H9 (cell line): ENCODE results near the gene MAP3K7CL. TPM values are rescaled to one million over a fixed set of nuclear protein-coding genes. Genes with fewer than 3 reads are reported as not detected.

Experiments
- DNase-seq: peaks from one replicate; pipeline ENCODE4 v3.0.0-alpha.2; 2017
- H2AFZ ChIP-seq: one replicate; pipeline ENCODE4 v1.6.1; 2013; ENCODE audit warnings: mild to moderate bottlenecking, low read length, control low read depth, moderate library complexity
- H2AK5ac ChIP-seq: 2 replicates; pipeline ENCODE4 v1.6.1; 2013; ENCODE audit warnings: low read length, control low read depth, mixed read lengths; ENCODE audit not compliant: insufficient read length
- H2BK120ac ChIP-seq: one replicate; pipeline ENCODE4 v1.6.1; 2013; ENCODE audit warnings: low read depth, mild to moderate bottlenecking, low read length, control low read depth, inconsistent platforms; ENCODE audit not compliant: poor library complexity, severe bottlenecking
- H2BK12ac ChIP-seq: 2 replicates; pipeline ENCODE4 v1.6.1; 2013; ENCODE audit warnings: low read length, control low read depth, mixed read lengths, low read depth; ENCODE audit not compliant: insufficient read length
- H2BK15ac ChIP-seq: 2 replicates; pipeline ENCODE4 v1.6.1; 2013; ENCODE audit warnings: low read depth, low read length, control low read depth
- H2BK20ac ChIP-seq: one replicate; pipeline ENCODE4 v1.6.1; 2013; ENCODE audit warnings: low read depth, mild to moderate bottlenecking, low read length, control low read depth, inconsistent platforms; ENCODE audit not compliant: poor library complexity, severe bottlenecking
- H2BK5ac ChIP-seq: 2 replicates; pipeline ENCODE4 v1.6.1; 2013; ENCODE audit warnings: low read length, control low read depth, mixed read lengths; ENCODE audit not compliant: insufficient read length
- H3K14ac ChIP-seq: 2 replicates; pipeline ENCODE4 v1.6.1; 2013; ENCODE audit warnings: low read length, control low read depth; ENCODE audit not compliant: insufficient read depth
- H3K18ac ChIP-seq: 2 replicates; pipeline ENCODE4 v1.6.1; 2013; ENCODE audit warnings: low read depth, mild to moderate bottlenecking, mixed read lengths, low read length, control low read depth; ENCODE audit not compliant: insufficient read length
- H3K23ac ChIP-seq: 2 replicates; pipeline ENCODE4 v1.6.1; 2013; ENCODE audit warnings: low read length, control low read depth, mixed read lengths, low read depth; ENCODE audit not compliant: insufficient read length
- H3K23me2 ChIP-seq: 2 replicates; pipeline ENCODE4 v1.6.1; 2013; ENCODE audit warnings: low read depth, mild to moderate bottlenecking, mixed read lengths, low read length, control low read depth; ENCODE audit not compliant: insufficient read length, poor library complexity, severe bottlenecking
- H3K27ac ChIP-seq: 2 replicates; pipeline ENCODE4 v1.5.1; 2013; ENCODE audit warnings: low read length, control low read depth, mixed read lengths, low read depth; ENCODE audit not compliant: insufficient read length
- H3K27me3 ChIP-seq: 2 replicates; pipeline ENCODE4 v1.6.1; 2013; ENCODE audit warnings: low read length, control low read depth, inconsistent platforms; ENCODE audit not compliant: insufficient read depth
- H3K4ac ChIP-seq: 2 replicates; pipeline ENCODE4 v1.6.1; 2013; ENCODE audit warnings: low read depth, mild to moderate bottlenecking, control low read depth, inconsistent platforms, low read length, moderate library complexity
- H3K4me1 ChIP-seq: 2 replicates; pipeline ENCODE4 v1.6.1; 2013; ENCODE audit warnings: low read length, control low read depth, inconsistent platforms; ENCODE audit not compliant: insufficient read depth
- H3K4me2 ChIP-seq: 2 replicates; pipeline ENCODE4 v1.6.1; 2013; ENCODE audit warnings: low read length, control low read depth, mixed read lengths; ENCODE audit not compliant: insufficient read length, insufficient read depth
- H3K56ac ChIP-seq: 2 replicates; pipeline ENCODE4 v1.6.1; 2013; ENCODE audit warnings: low read depth, mild to moderate bottlenecking, mixed read lengths, low read length, control low read depth; ENCODE audit not compliant: insufficient read length
- H3K79me1 ChIP-seq: 2 replicates; pipeline ENCODE4 v1.6.1; 2013; ENCODE audit warnings: low read depth, mild to moderate bottlenecking, moderate library complexity, low read length, control low read depth, inconsistent platforms; ENCODE audit not compliant: insufficient read depth, poor library complexity, severe bottlenecking
- H3K79me2 ChIP-seq: 2 replicates; pipeline ENCODE4 v1.6.1; 2013; ENCODE audit warnings: low read length, control low read depth, inconsistent platforms; ENCODE audit not compliant: insufficient read depth
- H3K9ac ChIP-seq: 2 replicates; pipeline ENCODE4 v1.6.1; 2013; ENCODE audit warnings: low read length, control low read depth, mixed read lengths; ENCODE audit not compliant: insufficient read length; ENCODE audit errors: extremely low read depth
- H3K9me3 ChIP-seq: one replicate; pipeline ENCODE4 v1.6.1; 2013; ENCODE audit warnings: low read depth, low read length, inconsistent platforms; ENCODE audit not compliant: control insufficient read depth
- H3T11ph ChIP-seq: one replicate; pipeline ENCODE4 v1.6.1; 2013; ENCODE audit warnings: mild to moderate bottlenecking, low read length, control low read depth, inconsistent platforms
- H4K20me1 ChIP-seq: one replicate; pipeline ENCODE4 v1.6.1; 2013; ENCODE audit not compliant: control insufficient read depth, insufficient read length, insufficient read depth
- H4K5ac ChIP-seq: 2 replicates; pipeline ENCODE4 v1.6.1; 2013; ENCODE audit warnings: low read depth, mild to moderate bottlenecking, mixed read lengths, low read length, control low read depth; ENCODE audit not compliant: insufficient read length
- H4K8ac ChIP-seq: replicated peaks from 2 replicates; pipeline ENCODE4 v1.6.1; 2013; ENCODE audit warnings: low read length, control low read depth, mixed read lengths, low read depth; ENCODE audit not compliant: insufficient read length
- H4K91ac ChIP-seq: 2 replicates; pipeline ENCODE4 v1.6.1; 2013; ENCODE audit warnings: low read depth, mild to moderate bottlenecking, moderate library complexity, mixed read lengths, low read length, control low read depth; ENCODE audit not compliant: insufficient read length
- H3K27ac Mint-ChIP-seq, 3 experiments: 2 replicates in 2 of 3; 3 replicates in 1 of 3; pipeline ENCODE4 v1.8.0; 2020 to 2021; ENCODE audit warnings: mixed read lengths in 3 of 3, mild to moderate bottlenecking in 1 of 3, moderate library complexity in 1 of 3
- H3K27me3 Mint-ChIP-seq: 2 replicates; pipeline ENCODE4 v1.8.0; 2021; ENCODE audit warnings: low read depth, mild to moderate bottlenecking, moderate library complexity, mixed read lengths
- H3K36me3 Mint-ChIP-seq, 3 experiments: 2 replicates in 2 of 3; 3 replicates in 1 of 3; pipeline ENCODE4 v1.8.0; 2020 to 2021; ENCODE audit warnings: low read depth in 3 of 3, mixed read lengths in 3 of 3; ENCODE audit not compliant: insufficient read depth in 1 of 3
- H3K4me1 Mint-ChIP-seq, 2 experiments: 2 replicates each; pipeline ENCODE4 v1.8.0; 2020; ENCODE audit warnings: mixed read lengths in 2 of 2
- H3K4me3 Mint-ChIP-seq, 2 experiments: 2 replicates in 1 of 2; 3 replicates in 1 of 2; pipeline ENCODE4 v1.8.0; 2020 to 2021; ENCODE audit warnings: mild to moderate bottlenecking in 2 of 2, mixed read lengths in 2 of 2, moderate library complexity in 1 of 2
- H3K9me3 Mint-ChIP-seq, 2 experiments: 2 replicates in 1 of 2; 3 replicates in 1 of 2; pipeline ENCODE4 v1.8.0; 2020; ENCODE audit warnings: mild to moderate bottlenecking in 2 of 2, mixed read lengths in 2 of 2, moderate library complexity in 1 of 2
- WGBS: extraction: QIAGEN DNeasy Blood & Tissue Kit; methylation state at CpG from one replicate; pipeline ENCODE4 v1.1.7; 2013; ENCODE audit warnings: missing lambda C conversion rate, low lambda C conversion rate, mixed read lengths; ENCODE audit not compliant: insufficient read length; ENCODE audit errors: extremely low coverage; 5-methylcytosine and 5-hydroxymethylcytosine counted together
- total RNA-seq: library from RNA; stranded (reverse); gene quantifications from 2 replicates; pipeline ENCODE4 v1.2.1, GENCODE V29; 2021
- TF ChIP-seq, protein P1 (sequence below): fragments of 200-600 bp; sonication (generic); conservative IDR thresholded peaks from 3 replicates; pipeline ENCODE4 v1.8.0; 2021; ENCODE audit warnings: antibody characterized with exemption, mild to moderate bottlenecking

The MAP3K7CL gene
- total RNA-seq, 1 experiment from 2014 or later = not detected

DNA sequence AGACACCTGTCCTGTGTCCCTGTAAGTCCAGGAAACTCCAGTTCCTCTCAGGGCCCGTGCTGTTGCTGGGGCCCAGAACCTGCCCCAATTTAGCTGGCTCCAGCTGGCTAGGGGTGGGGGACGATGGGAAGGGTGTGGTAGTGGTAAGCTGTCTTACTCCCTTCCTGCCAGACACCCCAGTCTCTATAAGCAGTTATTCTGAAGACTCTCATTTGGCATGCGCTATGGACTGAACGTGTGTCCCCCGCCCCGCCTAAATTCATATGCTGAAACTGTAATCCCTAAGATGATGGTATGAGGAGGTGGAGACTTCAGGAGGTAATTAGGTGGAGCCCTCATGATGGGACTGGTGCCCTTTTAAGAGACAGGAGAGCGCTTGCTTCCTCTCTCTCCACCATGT is 82.0 kb downstream of the MAP3K7CL start:
- H3K9me3 Mint-ChIP-seq = no peaks in the 10 kb centered on the region

More for the DNA sequence above, 82.0 kb downstream of the MAP3K7CL start:
- Histone ChIP-seq H3K79me1 (no peaks in the 10 kb centered on the region), H4K20me1 (no peaks in the 10 kb centered on the region), H3K79me2 (no peaks in the 10 kb centered on the region), H2AFZ (no peak overlapping the region), H2AK5ac (no peak overlapping the region), H2BK12ac (no peak overlapping the region), H3K23me2 (no peaks in the 10 kb centered on the region), H2BK5ac (no peak overlapping the region), H4K8ac (no peak overlapping the region), H3K56ac (no peak overlapping the region), H3K9ac (no peak overlapping the region), H2BK120ac (no peak overlapping the region), H4K5ac (no peak overlapping the region), H2BK15ac (no peak overlapping the region), H3T11ph (no peak overlapping the region), H3K27me3 (no peaks in the 10 kb centered on the region), H3K9me3 (no peaks in the 10 kb centered on the region), H3K27ac (no peak overlapping the region), H3K4me1 (no peaks in the 10 kb centered on the region), H3K23ac (no peak overlapping the region), H3K4me2 (no peak overlapping the region), H3K14ac (no peak overlapping the region), H4K91ac (no peak overlapping the region), H3K4ac (no peak overlapping the region), H3K18ac (no peak overlapping the region), H2BK20ac (no peak overlapping the region)
- no peaks in the 10 kb centered on the region for H3K36me3 Mint-ChIP-seq
- no peak overlapping the region for H3K27ac Mint-ChIP-seq
- H3K27me3 Mint-ChIP-seq = no peaks in the 10 kb centered on the region; the same call in 1 of the 2 replicates
- no peaks in the 10 kb centered on the region for H3K4me1 Mint-ChIP-seq
- no peak overlapping the region for H3K4me3 Mint-ChIP-seq
- TF ChIP-seq, protein P1, sequence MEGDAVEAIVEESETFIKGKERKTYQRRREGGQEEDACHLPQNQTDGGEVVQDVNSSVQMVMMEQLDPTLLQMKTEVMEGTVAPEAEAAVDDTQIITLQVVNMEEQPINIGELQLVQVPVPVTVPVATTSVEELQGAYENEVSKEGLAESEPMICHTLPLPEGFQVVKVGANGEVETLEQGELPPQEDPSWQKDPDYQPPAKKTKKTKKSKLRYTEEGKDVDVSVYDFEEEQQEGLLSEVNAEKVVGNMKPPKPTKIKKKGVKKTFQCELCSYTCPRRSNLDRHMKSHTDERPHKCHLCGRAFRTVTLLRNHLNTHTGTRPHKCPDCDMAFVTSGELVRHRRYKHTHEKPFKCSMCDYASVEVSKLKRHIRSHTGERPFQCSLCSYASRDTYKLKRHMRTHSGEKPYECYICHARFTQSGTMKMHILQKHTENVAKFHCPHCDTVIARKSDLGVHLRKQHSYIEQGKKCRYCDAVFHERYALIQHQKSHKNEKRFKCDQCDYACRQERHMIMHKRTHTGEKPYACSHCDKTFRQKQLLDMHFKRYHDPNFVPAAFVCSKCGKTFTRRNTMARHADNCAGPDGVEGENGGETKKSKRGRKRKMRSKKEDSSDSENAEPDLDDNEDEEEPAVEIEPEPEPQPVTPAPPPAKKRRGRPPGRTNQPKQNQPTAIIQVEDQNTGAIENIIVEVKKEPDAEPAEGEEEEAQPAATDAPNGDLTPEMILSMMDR = no peak
- no CpG with 5 or more reads among the region's 7 CpGs for WGBS
- DNase-seq = no peak
